Adrenal gland (tissue), 5 donors: ENCODE results near the gene BLVRA.
"Not testable (repeated sequence)": the region's sequence is repeated elsewhere in the genome, so short reads cannot be mapped to it uniquely, and the experiment has no call there.

Experiments used
- POLR2A ChIP-seq, 2 donors: fragments of 450-650 bp; IDR thresholded peaks; one replicate each; pipeline ENCODE4 v1.6.1; 2017; ENCODE audit warnings: antibody characterized with exemption in 2 of 2, mild to moderate bottlenecking in 2 of 2, moderate library complexity in 1 of 2
- TF ChIP-seq, protein P1 (sequence below), 6 experiments: fragments of 450-650 bp in 4 of 6; fragments of 200-600 bp in 2 of 6; sonication (generic) in 1 of 6; IDR thresholded peaks; 1 replicate in 5 of 6; 2 replicates in 1 of 6; pipeline versions ENCODE4 v1.5.1 to v1.8.0; 2016 to 2021; ENCODE audit warnings: antibody characterized with exemption in 6 of 6, mild to moderate bottlenecking in 2 of 6, moderate library complexity in 1 of 6
- donor health status: DM: no; HTN: no; CAD: no.

GRCh38 chr7:43775255-43775654, 16.8 kb downstream of the BLVRA start:
- TF ChIP-seq, protein P1, sequence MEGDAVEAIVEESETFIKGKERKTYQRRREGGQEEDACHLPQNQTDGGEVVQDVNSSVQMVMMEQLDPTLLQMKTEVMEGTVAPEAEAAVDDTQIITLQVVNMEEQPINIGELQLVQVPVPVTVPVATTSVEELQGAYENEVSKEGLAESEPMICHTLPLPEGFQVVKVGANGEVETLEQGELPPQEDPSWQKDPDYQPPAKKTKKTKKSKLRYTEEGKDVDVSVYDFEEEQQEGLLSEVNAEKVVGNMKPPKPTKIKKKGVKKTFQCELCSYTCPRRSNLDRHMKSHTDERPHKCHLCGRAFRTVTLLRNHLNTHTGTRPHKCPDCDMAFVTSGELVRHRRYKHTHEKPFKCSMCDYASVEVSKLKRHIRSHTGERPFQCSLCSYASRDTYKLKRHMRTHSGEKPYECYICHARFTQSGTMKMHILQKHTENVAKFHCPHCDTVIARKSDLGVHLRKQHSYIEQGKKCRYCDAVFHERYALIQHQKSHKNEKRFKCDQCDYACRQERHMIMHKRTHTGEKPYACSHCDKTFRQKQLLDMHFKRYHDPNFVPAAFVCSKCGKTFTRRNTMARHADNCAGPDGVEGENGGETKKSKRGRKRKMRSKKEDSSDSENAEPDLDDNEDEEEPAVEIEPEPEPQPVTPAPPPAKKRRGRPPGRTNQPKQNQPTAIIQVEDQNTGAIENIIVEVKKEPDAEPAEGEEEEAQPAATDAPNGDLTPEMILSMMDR (IDR thresholded peaks at IDR 0.05): not testable (repeated sequence)
- TF ChIP-seq POLR2A (IDR thresholded peaks at IDR 0.05): not testable (repeated sequence)
